HepG2 (cell line): Measurements from ENCODE around the gene SQSTM1. TPM values are rescaled to one million over a fixed set of nuclear protein-coding genes. Genes with fewer than 3 reads are reported as not detected.
A peak's percentile ranks its signal among the peaks of the same experiment; 100 is the strongest.

Source experiments
- DNMT1 ChIP-seq: sonication (generic); formaldehyde crosslinking; IDR thresholded peaks from 2 replicates; pipeline ENCODE4 v1.5.1; 2020; ENCODE audit warnings: mild to moderate bottlenecking, missing genetic modification reagents
- EZH2 ChIP-seq: conservative IDR thresholded peaks from 2 replicates; pipeline ENCODE4 v1.6.1; 2012; ENCODE audit warnings: mild to moderate bottlenecking, low read depth, low read length, moderate library complexity
- HDAC1 ChIP-seq: sonication (generic); formaldehyde crosslinking; IDR thresholded peaks from 2 replicates; pipeline ENCODE4 v1.5.1; 2020; ENCODE audit warnings: mild to moderate bottlenecking, missing genetic modification reagents
- JUND ChIP-seq: sonication (generic); formaldehyde crosslinking; IDR thresholded peaks from 2 replicates; pipeline ENCODE4 v1.8.0; 2022; ENCODE audit warnings: mild to moderate bottlenecking, missing genetic modification reagents
- KLF16 ChIP-seq, 2 experiments: sonication (generic) in 1 of 2; formaldehyde crosslinking in 1 of 2; IDR thresholded peaks; 2 replicates each; pipeline versions ENCODE4 v1.6.1 to v1.8.0; 2016 to 2023; ENCODE audit warnings: missing genetic modification reagents in 2 of 2, missing compliant biosample characterization in 1 of 2
- MXI1 ChIP-seq: IDR thresholded peaks from 3 replicates; pipeline ENCODE4 v1.6.1; 2012; ENCODE audit warnings: low read depth, low read length, inconsistent platforms, borderline replicate concordance
- NFKB2 ChIP-seq: sonication (generic); formaldehyde crosslinking; IDR thresholded peaks from 2 replicates; pipeline ENCODE4 v1.4.0; 2020; ENCODE audit warnings: missing genetic modification reagents, borderline replicate concordance
- PCBP2 ChIP-seq: fragments of 200-400 bp; formaldehyde crosslinking; optimal IDR thresholded peaks from 2 replicates; pipeline ENCODE3; 2018; ENCODE audit warnings: low read length, low read depth; ENCODE audit not compliant: poor library complexity, severe bottlenecking
- SMARCC2 ChIP-seq: fragments of 450-650 bp; IDR thresholded peaks from 2 replicates; pipeline ENCODE4 v1.6.1; 2017; ENCODE audit warnings: antibody characterized with exemption, mild to moderate bottlenecking
- SMARCE1 ChIP-seq: fragments of 450-650 bp; IDR thresholded peaks from 2 replicates; pipeline ENCODE4 v1.6.1; 2017; ENCODE audit warnings: borderline replicate concordance
- SYNCRIP ChIP-seq: fragments of 200-400 bp; formaldehyde crosslinking; IDR thresholded peaks from 2 replicates; pipeline ENCODE4 v1.6.1; 2018; ENCODE audit warnings: mild to moderate bottlenecking, low read depth, low read length; ENCODE audit not compliant: insufficient read depth
- ZBTB34 ChIP-seq: sonication (generic); formaldehyde crosslinking; IDR thresholded peaks from 2 replicates; pipeline ENCODE4 v1.8.0; 2022; ENCODE audit warnings: mild to moderate bottlenecking, missing genetic modification reagents
- ZKSCAN5 ChIP-seq: sonication (generic); formaldehyde crosslinking; IDR thresholded peaks from 2 replicates; pipeline ENCODE4 v1.5.1; 2020; ENCODE audit warnings: mild to moderate bottlenecking, missing genetic modification reagents
- ZNF253 ChIP-seq: sonication (generic); formaldehyde crosslinking; IDR thresholded peaks from 2 replicates; pipeline ENCODE4 v1.8.0; 2022; ENCODE audit warnings: mild to moderate bottlenecking, missing genetic modification reagents, borderline replicate concordance
- ZNF34 ChIP-seq: sonication (generic); formaldehyde crosslinking; IDR thresholded peaks from 2 replicates; pipeline ENCODE4 v1.4.0; 2020; ENCODE audit warnings: mild to moderate bottlenecking, missing genetic modification reagents, borderline replicate concordance
- ZNF44 ChIP-seq: sonication (generic); formaldehyde crosslinking; IDR thresholded peaks from 2 replicates; pipeline ENCODE4 v1.5.1; 2020; ENCODE audit warnings: mild to moderate bottlenecking, missing genetic modification reagents
- ZNF468 ChIP-seq: sonication (generic); formaldehyde crosslinking; IDR thresholded peaks from 2 replicates; pipeline ENCODE4 v1.8.0; 2022; ENCODE audit warnings: mild to moderate bottlenecking, moderate library complexity, missing genetic modification reagents
- ZNF562 ChIP-seq: sonication (generic); formaldehyde crosslinking; IDR thresholded peaks from 2 replicates; pipeline ENCODE4 v1.8.0; 2022; ENCODE audit warnings: missing genetic modification reagents, borderline replicate concordance
- ZNF614 ChIP-seq: IDR thresholded peaks from 2 replicates; pipeline ENCODE4 v1.6.1; 2018; ENCODE audit warnings: missing biosample characterization, missing genetic modification reagents, inconsistent platforms, borderline replicate concordance
- ZNF7 ChIP-seq: IDR thresholded peaks from 2 replicates; pipeline ENCODE4 v1.6.1; 2016; ENCODE audit warnings: missing biosample characterization, missing genetic modification reagents
- polyA plus RNA-seq, 8 experiments: library from polyadenylated mRNA; depleted of rRNA in 3 of 8; stranded (reverse) in 7 of 8; unstranded in 1 of 8; fragments of >200 nt; fragmentation: Illumina TruSeq in 4 of 8; extraction: Trizol in 4 of 8; gene quantifications; 2 replicates each; pipeline versions ENCODE4 v1.2.1 to v1.2.3, GENCODE V29; 2011 to 2016; ENCODE audit warnings: low read depth in 4 of 8, missing spikeins in 1 of 8, mixed read lengths in 1 of 8; ENCODE audit not compliant: insufficient read depth in 1 of 8
- total RNA-seq, 5 experiments: library from RNA; depleted of rRNA; stranded (reverse); fragments of >200 nt; fragmentation: Illumina TruSeq; extraction: Trizol; gene quantifications; 2 replicates each; pipeline ENCODE4 v1.2.3, GENCODE V29; 2016; ENCODE audit warnings: low read depth in 1 of 5
- TF ChIP-seq, protein P1 (sequence below): sonication (generic); formaldehyde crosslinking; IDR thresholded peaks from 2 replicates; pipeline ENCODE4 v1.4.0; 2020; ENCODE audit warnings: missing genetic modification reagents
- TF ChIP-seq, protein P2 (sequence below): sonication (generic); formaldehyde crosslinking; IDR thresholded peaks from 2 replicates; pipeline ENCODE4 v1.4.0; 2020; ENCODE audit warnings: missing genetic modification reagents
- TF ChIP-seq, protein P3 (sequence below): sonication (generic); formaldehyde crosslinking; IDR thresholded peaks from 2 replicates; pipeline ENCODE4 v1.5.0; 2020; ENCODE audit warnings: mild to moderate bottlenecking, missing genetic modification reagents

Gene SQSTM1
- total and polyA plus RNA-seq, 2 of the 13 experiments (the other 11 are each of a cell fraction or from before 2014, with no cell fraction given) = 90.9 to 160 TPM

DNA sequence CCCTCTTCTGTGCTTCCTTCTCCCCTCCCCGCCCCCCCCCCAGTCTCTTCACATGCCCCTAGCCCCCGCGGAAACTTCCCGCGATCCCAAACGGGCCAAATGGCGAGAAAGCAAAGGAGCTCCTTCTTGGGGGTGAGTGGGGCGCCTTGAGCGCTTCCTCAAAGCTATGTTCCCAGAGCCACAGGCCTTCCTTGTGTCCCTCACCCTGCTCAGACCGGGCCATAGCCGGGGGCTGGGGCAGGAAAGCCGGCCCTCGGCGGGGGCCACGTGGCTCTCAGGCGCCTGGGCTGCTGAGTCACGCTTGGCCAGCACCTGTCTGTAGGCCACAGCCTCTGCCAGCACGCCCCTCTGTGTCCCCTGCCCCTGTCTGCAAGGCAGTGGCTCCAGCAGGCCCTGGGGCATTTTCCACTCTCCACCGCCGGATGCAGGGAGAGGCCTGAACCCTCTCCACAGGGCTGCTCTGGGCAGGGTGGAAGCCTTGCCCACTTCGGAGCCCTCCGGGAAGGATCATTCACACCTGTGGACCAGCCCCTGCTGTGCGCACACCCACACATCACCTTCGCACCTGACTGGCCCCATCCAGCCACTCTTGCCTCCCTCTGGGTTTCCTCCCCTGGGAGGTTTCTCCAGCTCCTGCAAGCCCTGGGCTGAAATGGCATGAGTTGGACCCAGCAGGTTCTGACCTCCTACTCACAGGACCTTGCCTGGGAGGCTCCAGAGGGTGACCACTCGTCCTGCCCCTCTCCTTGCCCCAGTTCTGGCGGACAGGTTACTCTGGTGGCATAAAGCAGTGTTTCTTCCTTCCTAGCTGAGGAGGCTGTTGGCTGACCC is 1.2 kb upstream of the SQSTM1 start (continued):
- TF ChIP-seq ZNF468 (CRISPR knock-in tag) (no peak), ZNF253 (no peak; the same call in 1 of the 2 replicates), HDAC1 (CRISPR knock-in tag) (peak; percentile 68; the same call in 1 of the 2 replicates), KLF16 (CRISPR knock-in tag; IDR thresholded peaks at IDR 0.05) (0 out of 4 replicates have a peak, but pooled peaks of 1 of the 2 experiments have one; percentile 47), NFKB2 (CRISPR knock-in tag) (peak; percentile 57), SYNCRIP (no peak), JUND (CRISPR knock-in tag) (0 out of 2 replicates have a peak, but pooled peaks have one; percentile 22), ZNF562 (no peak), ZNF7 (CRISPR knock-in tag) (no peak), MXI1 (peak; percentile 92; the same call in 2 of the 3 replicates), ZKSCAN5 (CRISPR knock-in tag) (no peak), EZH2 (no peak), SMARCE1 (no peak), ZNF34 (no peak), DNMT1 (CRISPR knock-in tag) (no peak), SMARCC2 (no peak), ZNF44 (no peak), PCBP2 (no peak), ZBTB34 (CRISPR knock-in tag) (peak; percentile 10; the same call in 1 of the 2 replicates), ZNF614 (no peak)
- TF ChIP-seq, protein P1, sequence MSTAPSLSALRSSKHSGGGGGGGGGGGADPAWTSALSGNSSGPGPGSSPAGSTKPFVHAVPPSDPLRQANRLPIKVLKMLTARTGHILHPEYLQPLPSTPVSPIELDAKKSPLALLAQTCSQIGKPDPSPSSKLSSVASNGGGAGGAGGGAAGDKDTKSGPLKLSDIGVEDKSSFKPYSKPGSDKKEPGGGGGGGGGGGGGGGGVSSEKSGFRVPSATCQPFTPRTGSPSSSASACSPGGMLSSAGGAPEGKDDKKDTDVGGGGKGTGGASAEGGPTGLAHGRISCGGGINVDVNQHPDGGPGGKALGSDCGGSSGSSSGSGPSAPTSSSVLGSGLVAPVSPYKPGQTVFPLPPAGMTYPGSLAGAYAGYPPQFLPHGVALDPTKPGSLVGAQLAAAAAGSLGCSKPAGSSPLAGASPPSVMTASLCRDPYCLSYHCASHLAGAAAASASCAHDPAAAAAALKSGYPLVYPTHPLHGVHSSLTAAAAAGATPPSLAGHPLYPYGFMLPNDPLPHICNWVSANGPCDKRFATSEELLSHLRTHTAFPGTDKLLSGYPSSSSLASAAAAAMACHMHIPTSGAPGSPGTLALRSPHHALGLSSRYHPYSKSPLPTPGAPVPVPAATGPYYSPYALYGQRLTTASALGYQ (CRISPR knock-in tag) = no peak
- TF ChIP-seq, protein P2, sequence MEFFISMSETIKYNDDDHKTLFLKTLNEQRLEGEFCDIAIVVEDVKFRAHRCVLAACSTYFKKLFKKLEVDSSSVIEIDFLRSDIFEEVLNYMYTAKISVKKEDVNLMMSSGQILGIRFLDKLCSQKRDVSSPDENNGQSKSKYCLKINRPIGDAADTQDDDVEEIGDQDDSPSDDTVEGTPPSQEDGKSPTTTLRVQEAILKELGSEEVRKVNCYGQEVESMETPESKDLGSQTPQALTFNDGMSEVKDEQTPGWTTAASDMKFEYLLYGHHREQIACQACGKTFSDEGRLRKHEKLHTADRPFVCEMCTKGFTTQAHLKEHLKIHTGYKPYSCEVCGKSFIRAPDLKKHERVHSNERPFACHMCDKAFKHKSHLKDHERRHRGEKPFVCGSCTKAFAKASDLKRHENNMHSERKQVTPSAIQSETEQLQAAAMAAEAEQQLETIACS (CRISPR knock-in tag) = no peak; the same call in 1 of the 2 replicates
- TF ChIP-seq, protein P3, sequence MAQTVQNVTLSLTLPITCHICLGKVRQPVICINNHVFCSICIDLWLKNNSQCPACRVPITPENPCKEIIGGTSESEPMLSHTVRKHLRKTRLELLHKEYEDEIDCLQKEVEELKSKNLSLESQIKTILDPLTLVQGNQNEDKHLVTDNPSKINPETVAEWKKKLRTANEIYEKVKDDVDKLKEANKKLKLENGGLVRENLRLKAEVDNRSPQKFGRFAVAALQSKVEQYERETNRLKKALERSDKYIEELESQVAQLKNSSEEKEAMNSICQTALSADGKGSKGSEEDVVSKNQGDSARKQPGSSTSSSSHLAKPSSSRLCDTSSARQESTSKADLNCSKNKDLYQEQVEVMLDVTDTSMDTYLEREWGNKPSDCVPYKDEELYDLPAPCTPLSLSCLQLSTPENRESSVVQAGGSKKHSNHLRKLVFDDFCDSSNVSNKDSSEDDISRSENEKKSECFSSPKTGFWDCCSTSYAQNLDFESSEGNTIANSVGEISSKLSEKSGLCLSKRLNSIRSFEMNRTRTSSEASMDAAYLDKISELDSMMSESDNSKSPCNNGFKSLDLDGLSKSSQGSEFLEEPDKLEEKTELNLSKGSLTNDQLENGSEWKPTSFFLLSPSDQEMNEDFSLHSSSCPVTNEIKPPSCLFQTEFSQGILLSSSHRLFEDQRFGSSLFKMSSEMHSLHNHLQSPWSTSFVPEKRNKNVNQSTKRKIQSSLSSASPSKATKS (CRISPR knock-in tag) = peak; percentile 85; the same call in 1 of the 2 replicates
